BLaER1 (cell line): Measurements from ENCODE around the gene ADH5.
A peak's percentile ranks its signal among the peaks of the same experiment; 100 is the strongest.
"Not testable (repeated sequence)": the region's sequence is repeated elsewhere in the genome, so short reads cannot be mapped to it uniquely, and the experiment has no call there.

Source experiments
- H3K27ac ChIP-seq: shearing (Covaris generic); formaldehyde crosslinking; 2 replicates; pipeline ENCODE4 v1.8.1; 2022
- H3K27me3 ChIP-seq: shearing (Covaris generic); formaldehyde crosslinking; 2 replicates; pipeline ENCODE4 v1.8.1; 2022
- H3K36me3 ChIP-seq: shearing (Covaris generic); formaldehyde crosslinking; 2 replicates; pipeline ENCODE4 v1.8.1; 2022
- H3K4me1 ChIP-seq: shearing (Covaris generic); formaldehyde crosslinking; 2 replicates; pipeline ENCODE4 v1.8.1; 2022
- H3K4me2 ChIP-seq: shearing (Covaris generic); formaldehyde crosslinking; 2 replicates; pipeline ENCODE4 v1.8.1; 2022
- H3K4me3 ChIP-seq: shearing (Covaris generic); formaldehyde crosslinking; 2 replicates; pipeline ENCODE4 v1.8.1; 2022
- H3K9ac ChIP-seq: shearing (Covaris generic); formaldehyde crosslinking; 2 replicates; pipeline ENCODE4 v1.8.1; 2022
- H3K9me3 ChIP-seq: shearing (Covaris generic); formaldehyde crosslinking; 2 replicates; pipeline ENCODE4 v1.8.1; 2022
- H4K20me1 ChIP-seq: shearing (Covaris generic); formaldehyde crosslinking; 2 replicates; pipeline ENCODE4 v1.8.1; 2022
- Cebpa-rat ChIP-seq: shearing (Covaris generic); IDR thresholded peaks from 2 replicates; pipeline ENCODE4 v1.8.1; 2022

The ADH5 gene

GRCh38 chr4:99104153-99104552, 15.6 kb upstream of the ADH5 start:
- H3K4me3 ChIP-seq = no peak overlapping the region
- no peaks in the 10 kb centered on the region for H3K27me3 ChIP-seq
- no peaks in the 10 kb centered on the region for H3K4me1 ChIP-seq
- H3K9me3 ChIP-seq = no peaks in the 10 kb centered on the region
- H4K20me1 ChIP-seq = no peaks in the 10 kb centered on the region
- no peak overlapping the region for H3K27ac ChIP-seq
- no peak for TF ChIP-seq Cebpa-rat
- H3K4me2 ChIP-seq = no peak overlapping the region
- H3K36me3 ChIP-seq = no peaks in the 10 kb centered on the region
- H3K9ac ChIP-seq = no peak overlapping the region

GRCh38 chr4:99103166-99103565, 14.6 kb upstream of the ADH5 start:
- H3K4me2 ChIP-seq = no peak overlapping the region
- no peak overlapping the region for H3K4me3 ChIP-seq
- no peaks in the 10 kb centered on the region for H3K9me3 ChIP-seq
- no peak for TF ChIP-seq Cebpa-rat
- H4K20me1 ChIP-seq = no peaks in the 10 kb centered on the region
- H3K36me3 ChIP-seq = no peaks in the 10 kb centered on the region
- no peak overlapping the region for H3K9ac ChIP-seq
- no peak overlapping the region for H3K27ac ChIP-seq
- H3K27me3 ChIP-seq = no peaks in the 10 kb centered on the region
- H3K4me1 ChIP-seq = no peaks in the 10 kb centered on the region

GRCh38 chr4:99102634-99103033, 14.0 kb upstream of the ADH5 start:
- H3K4me3 ChIP-seq = no peak overlapping the region

GRCh38 chr4:99100876-99101275, 12.3 kb upstream of the ADH5 start:
- H3K27me3 ChIP-seq = no peaks in the 10 kb centered on the region
- no peak overlapping the region for H3K27ac ChIP-seq
- H3K4me3 ChIP-seq = no peak overlapping the region
- no peaks in the 10 kb centered on the region for H3K36me3 ChIP-seq
- H3K4me1 ChIP-seq = no peaks in the 10 kb centered on the region
- H4K20me1 ChIP-seq = no peaks in the 10 kb centered on the region
- H3K4me2 ChIP-seq = no peak overlapping the region
- H3K9ac ChIP-seq = no peak overlapping the region
- no peaks in the 10 kb centered on the region for H3K9me3 ChIP-seq
- TF ChIP-seq Cebpa-rat = no peak

More at GRCh38 chr4:99102634-99103033, 14.0 kb upstream of the ADH5 start:
- H3K27me3 ChIP-seq = no peaks in the 10 kb centered on the region
- H4K20me1 ChIP-seq = no peaks in the 10 kb centered on the region
- TF ChIP-seq Cebpa-rat = no peak
- H3K9ac ChIP-seq = no peak overlapping the region
- no peak overlapping the region for H3K4me2 ChIP-seq
- H3K27ac ChIP-seq = no peak overlapping the region
- no peaks in the 10 kb centered on the region for H3K36me3 ChIP-seq
- no peaks in the 10 kb centered on the region for H3K9me3 ChIP-seq
- no peaks in the 10 kb centered on the region for H3K4me1 ChIP-seq

- not testable (repeated sequence) for H3K36me3 ChIP-seq, H3K9me3 ChIP-seq, H4K20me1 ChIP-seq, H3K27ac ChIP-seq, H3K4me2 ChIP-seq, H3K4me3 ChIP-seq, H3K9ac ChIP-seq, H3K4me1 ChIP-seq, H3K27me3 ChIP-seq
These were observed 11.2 kb upstream of the ADH5 start for GRCh38 chr4:99099814-99100213.

- no peaks in the 10 kb centered on the region for H3K4me1 ChIP-seq
These were observed 10.7 kb upstream of the ADH5 start for GRCh38 chr4:99099311-99099710.

GRCh38 chr4:99091841-99092240, 3.3 kb upstream of the ADH5 start:
- H3K36me3 ChIP-seq, H4K20me1 ChIP-seq, H3K4me3 ChIP-seq, H3K27ac ChIP-seq, H3K9ac ChIP-seq, H3K9me3 ChIP-seq, H3K4me2 ChIP-seq, H3K27me3 ChIP-seq: not testable (repeated sequence)
- peaks cover 32% of the 10 kb centered on the region for H3K4me1 ChIP-seq

More at GRCh38 chr4:99099311-99099710, 10.7 kb upstream of the ADH5 start:
- H3K9me3 ChIP-seq = no peaks in the 10 kb centered on the region
- no peak overlapping the region for H3K9ac ChIP-seq
- H3K27ac ChIP-seq = no peak overlapping the region
- no peaks in the 10 kb centered on the region for H3K36me3 ChIP-seq
- H3K4me2 ChIP-seq = no peak overlapping the region
- H3K4me3 ChIP-seq = no peak overlapping the region
- TF ChIP-seq Cebpa-rat = no peak
- H4K20me1 ChIP-seq = no peaks in the 10 kb centered on the region
- H3K27me3 ChIP-seq = no peaks in the 10 kb centered on the region

GRCh38 chr4:99091216-99091575, 2.6 kb upstream of the ADH5 start:
- Histone ChIP-seq H3K4me2 (peak overlapping the region; percentile 80), H3K27ac (no peak overlapping the region), H4K20me1 (no peaks in the 10 kb centered on the region), H3K4me1 (peaks cover 38% of the 10 kb centered on the region), H3K9ac (no peak overlapping the region), H3K4me3 (no peak overlapping the region), H3K36me3 (no peaks in the 10 kb centered on the region), H3K27me3 (no peaks in the 10 kb centered on the region), H3K9me3 (no peaks in the 10 kb centered on the region)
- TF ChIP-seq Cebpa-rat = no peak

GRCh38 chr4:99090481-99091215, 2.1 kb upstream of the ADH5 start:
- peak overlapping the region; percentile 80 for H3K4me2 ChIP-seq
- H3K27ac ChIP-seq = no peak overlapping the region
- peaks cover 2% of the 10 kb centered on the region for H3K36me3 ChIP-seq
- no peak for TF ChIP-seq Cebpa-rat
- H4K20me1 ChIP-seq = no peaks in the 10 kb centered on the region
- peaks cover 38% of the 10 kb centered on the region for H3K4me1 ChIP-seq
- no peaks in the 10 kb centered on the region for H3K27me3 ChIP-seq
- H3K9me3 ChIP-seq = no peaks in the 10 kb centered on the region
- no peak overlapping the region for H3K9ac ChIP-seq
- H3K4me3 ChIP-seq = no peak overlapping the region

- Histone ChIP-seq H3K4me3 (peak overlapping the region; percentile 85), H3K9me3 (no peaks in the 10 kb centered on the region), H4K20me1 (peaks cover 4% of the 10 kb centered on the region; the same call in 1 of the 2 replicates), H3K4me1 (peaks cover 38% of the 10 kb centered on the region), H3K36me3 (peaks cover 28% of the 10 kb centered on the region), H3K27ac (peak overlapping the region; percentile 89), H3K4me2 (peak overlapping the region; percentile 84), H3K27me3 (no peaks in the 10 kb centered on the region), H3K9ac (peak overlapping the region; percentile 95)
- TF ChIP-seq Cebpa-rat = no peak
These were observed 552 bp downstream of the ADH5 start for GRCh38 chr4:99088023-99088449.

- Histone ChIP-seq H3K27ac (no peak overlapping the region), H3K27me3 (no peaks in the 10 kb centered on the region), H3K4me2 (no peak overlapping the region), H3K36me3 (peaks cover 63% of the 10 kb centered on the region), H3K9me3 (no peaks in the 10 kb centered on the region), H3K9ac (no peak overlapping the region), H3K4me3 (no peak overlapping the region), H4K20me1 (peaks cover 4% of the 10 kb centered on the region; the same call in 1 of the 2 replicates), H3K4me1 (peaks cover 20% of the 10 kb centered on the region)
- TF ChIP-seq Cebpa-rat = no peak
These were observed 4.0 kb downstream of the ADH5 start for GRCh38 chr4:99084595-99084994.
